ENCODE results near the gene PAPPA. TPM values are rescaled to one million over a fixed set of nuclear protein-coding genes. Genes with fewer than 3 reads are reported as not detected.

Gene PAPPA
- total RNA-seq, 1 donor from 2014 or later = under 0.01 TPM

DNA sequence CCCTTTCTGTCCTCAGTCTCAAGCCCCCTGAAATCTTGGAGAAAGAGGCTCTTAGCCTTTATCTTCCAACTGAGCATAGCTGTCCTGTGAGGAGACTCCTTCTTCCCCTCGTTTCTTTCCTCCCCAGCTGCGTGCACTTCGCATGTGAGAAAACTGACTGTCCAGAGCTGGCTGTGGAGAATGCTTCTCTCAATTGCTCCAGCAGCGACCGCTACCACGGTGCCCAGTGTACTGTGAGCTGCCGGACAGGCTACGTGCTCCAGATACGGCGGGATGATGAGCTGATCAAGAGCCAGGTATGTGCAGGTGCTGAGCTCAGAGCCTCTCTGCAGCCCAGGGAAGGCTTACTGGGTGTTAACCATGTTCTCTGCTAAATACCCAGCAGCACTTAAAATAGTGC lies 190.8 kb downstream of the PAPPA start:
- DNase-seq (ENCODE audit: low read depth in 2 of 2) = no peak

GRCh38 chr9:116345393-116345792 lies 191.8 kb downstream of the PAPPA start:
- no peak for DNase-seq (ENCODE audit: low read depth in 2 of 2)

- DNase-seq (ENCODE audit: low read depth in 2 of 2) = no peak
Measured at GRCh38 chr9:116345817-116346216, 192.2 kb downstream of the PAPPA start.

GRCh38 chr9:116349684-116350083 lies 196.1 kb downstream of the PAPPA start:
- DNase-seq (ENCODE audit: low read depth in 2 of 2) = no peak

DNA sequence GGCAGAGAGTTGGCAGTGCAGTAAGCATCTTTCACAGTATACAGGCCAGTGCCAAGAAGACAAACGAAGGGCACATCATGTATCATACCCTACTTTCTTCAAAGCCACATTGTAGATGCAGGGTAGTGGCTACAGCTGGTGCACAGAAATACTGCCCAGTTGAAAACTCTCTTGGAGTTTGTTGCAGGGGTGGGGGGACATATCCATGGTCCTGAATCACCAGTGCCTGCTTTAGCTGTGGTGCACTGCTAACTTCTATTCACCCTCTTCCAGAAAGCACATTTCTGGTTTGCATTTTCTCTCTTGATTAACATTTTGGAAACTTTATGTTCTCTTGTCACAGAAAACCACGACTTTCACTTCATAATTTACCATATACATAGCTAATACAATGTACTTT lies 196.6 kb downstream of the PAPPA start:
- DNase-seq (ENCODE audit: low read depth in 2 of 2) = no peak

- DNase-seq (ENCODE audit: low read depth in 2 of 2) = no peak
Measured at GRCh38 chr9:116352958-116353357, 199.4 kb downstream of the PAPPA start.

GRCh38 chr9:116355153-116355921 lies 201.7 kb downstream of the PAPPA start:
- no peak for DNase-seq (ENCODE audit: low read depth in 2 of 2)

DNA sequence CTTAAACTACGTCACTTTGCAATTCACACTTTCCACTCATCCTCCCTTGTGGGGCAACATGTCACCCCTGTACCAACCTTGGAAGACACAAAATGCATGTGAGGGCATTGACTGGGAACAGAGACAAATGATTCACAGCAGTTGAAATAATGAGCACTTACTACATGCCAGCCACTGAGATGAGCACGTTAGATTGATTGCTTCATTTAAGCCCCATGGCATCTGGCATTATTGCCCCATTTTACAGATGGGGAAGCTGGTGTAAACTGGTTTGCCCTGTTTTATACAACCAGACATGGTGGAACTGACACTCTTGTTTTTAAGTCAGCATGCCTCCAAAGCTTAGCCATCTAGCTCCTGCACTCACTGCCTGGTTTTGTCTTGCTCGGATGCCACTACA lies 204.7 kb downstream of the PAPPA start:
- DNase-seq (ENCODE audit: low read depth in 2 of 2) = no peak

- DNase-seq (ENCODE audit: low read depth in 2 of 2) = no peak
Measured at GRCh38 chr9:116360016-116360415, 206.4 kb downstream of the PAPPA start.

- DNase-seq (ENCODE audit: low read depth in 2 of 2) = no peak
Measured at GRCh38 chr9:116360989-116361388, 207.4 kb downstream of the PAPPA start.

GRCh38 chr9:116361547-116361946 lies 208.0 kb downstream of the PAPPA start:
- DNase-seq (ENCODE audit: low read depth in 2 of 2) = no peak

DNA sequence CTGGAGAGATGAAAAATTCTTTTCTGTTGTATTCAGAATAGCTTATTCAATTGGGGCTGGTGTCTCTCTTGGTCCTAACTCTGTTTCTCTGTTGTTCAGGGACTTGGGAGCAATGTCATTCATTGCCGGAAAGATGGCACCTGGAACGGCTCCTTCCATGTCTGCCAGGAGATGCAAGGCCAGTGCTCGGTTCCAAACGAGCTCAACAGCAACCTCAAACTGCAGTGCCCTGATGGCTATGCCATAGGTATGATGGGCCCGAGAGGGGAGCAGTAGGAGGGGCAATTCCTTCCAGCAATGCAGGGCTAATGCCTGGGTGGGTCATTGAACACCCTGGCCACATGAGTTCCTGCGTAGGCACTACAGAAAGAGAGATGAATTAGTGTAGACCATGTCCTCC lies 208.9 kb downstream of the PAPPA start:
- no peak for DNase-seq (ENCODE audit: low read depth in 2 of 2)

DNA sequence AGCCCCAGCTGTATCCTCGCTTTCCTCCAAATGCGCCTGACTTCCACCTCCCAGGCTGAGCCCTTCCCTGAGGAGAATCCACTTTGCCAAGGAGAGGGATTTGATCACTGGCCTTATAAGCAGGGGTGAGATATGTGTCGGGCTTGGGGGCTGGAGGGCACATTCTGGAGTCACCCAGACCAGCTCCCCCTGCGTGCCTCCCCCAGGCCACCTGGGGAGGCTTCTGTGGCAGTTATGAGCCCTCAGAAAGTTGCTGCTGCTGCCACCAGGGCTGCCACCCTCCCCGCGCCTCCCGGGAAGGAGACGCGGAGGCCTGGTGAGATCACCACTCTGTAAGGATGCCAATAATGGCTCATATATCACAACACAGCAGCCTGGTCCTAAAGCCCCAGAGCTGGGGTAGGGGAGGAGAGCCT lies 211.5 kb downstream of the PAPPA start:
- DNase-seq (ENCODE audit: low read depth in 2 of 2) = no peak

- no peak for DNase-seq (ENCODE audit: low read depth in 2 of 2)
Measured at GRCh38 chr9:116366241-116366640, 212.7 kb downstream of the PAPPA start.

DNA sequence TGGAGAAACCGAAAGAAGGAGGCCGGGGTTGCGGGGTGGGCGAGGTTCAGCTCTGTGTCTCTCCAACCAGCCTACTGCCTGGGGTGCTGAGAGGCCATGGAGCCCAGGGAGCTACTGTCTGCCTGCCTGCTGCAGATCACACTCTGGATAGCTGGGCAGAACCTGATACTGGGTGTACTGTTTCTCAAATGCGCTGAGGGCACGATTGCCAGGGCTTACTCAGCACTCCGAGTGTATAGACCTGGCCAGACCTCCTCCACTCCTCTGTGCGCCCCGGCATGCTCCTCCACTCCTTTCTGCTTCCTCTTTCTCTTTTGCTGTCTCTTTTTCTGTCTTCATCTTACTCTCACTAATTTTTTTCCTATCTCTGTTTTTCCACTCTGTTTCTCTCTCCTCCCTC lies 215.1 kb downstream of the PAPPA start:
- DNase-seq (ENCODE audit: low read depth in 2 of 2) = no peak

DNA sequence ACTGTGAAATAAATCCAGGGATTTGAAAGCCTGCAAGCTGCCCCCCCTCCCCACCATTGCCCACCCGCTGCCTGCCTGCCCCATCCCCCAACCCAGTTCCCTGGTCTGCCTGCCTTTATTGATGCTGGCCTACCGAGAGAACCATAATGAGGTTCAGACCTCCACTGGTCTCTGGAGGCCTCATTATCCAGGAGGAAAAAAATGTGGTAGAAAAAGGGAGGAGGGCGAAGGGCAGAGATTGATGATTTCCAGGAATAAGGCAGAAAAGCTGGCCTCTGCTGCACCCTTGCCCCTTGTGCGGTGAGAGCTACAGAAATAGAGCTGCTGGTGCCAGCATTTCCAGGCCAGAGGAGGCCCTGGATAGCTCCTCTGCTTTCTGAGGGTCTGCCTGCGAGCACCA lies 216.1 kb downstream of the PAPPA start:
- DNase-seq (ENCODE audit: low read depth in 2 of 2) = no peak

DNA sequence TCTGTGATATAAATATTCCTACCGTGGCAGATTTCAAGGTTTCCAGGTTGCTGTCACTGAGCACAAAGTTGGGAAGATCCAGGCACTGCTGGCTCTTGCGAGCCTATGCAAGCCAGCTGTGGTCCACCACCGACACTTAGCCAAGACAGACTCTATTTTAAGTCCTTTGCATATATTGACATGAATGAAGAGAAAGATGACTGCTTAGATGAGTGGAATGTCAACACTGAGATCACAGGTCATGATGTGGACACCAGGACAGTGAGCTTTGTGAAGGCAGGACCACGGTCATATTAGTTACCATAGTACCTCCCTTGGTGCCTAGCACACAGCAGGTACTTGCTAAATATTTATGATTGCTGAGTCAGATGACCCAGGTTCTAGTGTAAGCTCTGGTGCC lies 217.0 kb downstream of the PAPPA start:
- no peak for DNase-seq (ENCODE audit: low read depth in 2 of 2)

- no peak for DNase-seq (ENCODE audit: low read depth in 2 of 2)
Measured at GRCh38 chr9:116372081-116372673, 218.6 kb downstream of the PAPPA start.

DNA sequence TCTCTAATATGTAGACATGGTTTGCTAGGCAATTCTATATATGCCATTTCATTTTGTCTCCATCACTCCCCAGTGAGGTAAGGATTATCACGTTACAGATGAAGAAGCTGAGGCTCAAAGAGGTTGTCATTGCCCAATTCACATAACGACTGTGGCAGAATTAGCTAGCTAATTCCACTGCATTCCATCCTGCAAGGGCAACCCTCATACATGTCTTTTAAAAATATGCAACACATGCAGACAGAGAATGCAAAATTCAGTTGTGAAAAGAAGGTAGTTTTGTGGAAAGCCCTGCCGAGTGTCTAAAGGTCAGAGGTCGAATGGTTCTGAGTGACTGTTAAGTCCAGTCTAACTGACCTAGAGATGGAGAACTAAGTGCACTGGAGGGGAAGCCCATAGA lies 219.2 kb downstream of the PAPPA start:
- DNase-seq (ENCODE audit: low read depth in 2 of 2) = no peak

DNA sequence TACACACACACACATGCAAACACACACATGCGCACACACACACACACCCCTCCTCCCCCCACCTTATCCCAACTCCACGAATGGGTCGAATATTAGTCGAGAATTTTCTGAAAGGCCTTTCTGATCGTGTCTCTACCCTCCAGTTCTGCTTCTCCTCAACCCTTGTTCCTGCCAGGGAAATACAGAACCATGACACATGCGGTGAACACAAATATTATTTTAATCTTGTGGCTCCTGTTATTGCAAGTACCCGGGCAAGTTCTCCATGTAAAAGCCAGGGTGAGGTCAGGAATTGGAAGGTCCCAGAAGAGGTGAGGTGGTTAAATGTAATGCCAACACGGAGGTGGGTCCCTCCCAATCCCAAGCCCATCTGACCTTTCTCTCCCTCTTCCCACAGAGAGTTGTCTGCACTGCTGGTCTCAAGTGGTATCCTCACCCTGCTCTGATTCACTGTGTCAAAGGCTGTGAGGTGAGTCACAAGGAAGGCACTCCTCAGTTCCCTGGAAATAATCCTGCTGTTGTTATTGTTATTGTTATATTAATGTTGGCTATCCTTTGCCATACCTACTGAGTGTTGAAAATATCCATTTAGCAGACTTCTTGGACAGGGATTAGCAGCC lies 223.7 kb downstream of the PAPPA start:
- no peak for DNase-seq (ENCODE audit: low read depth in 2 of 2)

DNA sequence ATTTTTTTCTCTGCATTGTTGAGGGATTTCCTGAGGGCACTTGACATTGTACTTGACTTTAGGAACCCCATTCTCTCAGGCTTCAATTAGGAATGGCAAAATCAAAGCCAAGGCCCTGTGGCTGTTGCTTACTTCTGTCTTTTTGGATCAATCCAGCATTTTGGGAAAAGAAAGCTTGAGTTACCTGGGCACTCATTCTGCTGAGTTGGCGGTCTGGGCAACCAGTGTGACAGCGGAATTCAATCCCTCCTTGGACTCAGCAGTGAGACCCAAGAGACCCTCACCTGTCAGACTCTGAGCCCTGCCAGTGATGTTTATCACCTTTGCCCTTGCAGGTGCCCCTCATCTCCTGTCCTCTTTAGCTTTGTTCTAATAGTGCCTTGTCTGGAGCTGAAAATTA lies 225.3 kb downstream of the PAPPA start:
- DNase-seq (ENCODE audit: low read depth in 2 of 2) = no peak

DNA sequence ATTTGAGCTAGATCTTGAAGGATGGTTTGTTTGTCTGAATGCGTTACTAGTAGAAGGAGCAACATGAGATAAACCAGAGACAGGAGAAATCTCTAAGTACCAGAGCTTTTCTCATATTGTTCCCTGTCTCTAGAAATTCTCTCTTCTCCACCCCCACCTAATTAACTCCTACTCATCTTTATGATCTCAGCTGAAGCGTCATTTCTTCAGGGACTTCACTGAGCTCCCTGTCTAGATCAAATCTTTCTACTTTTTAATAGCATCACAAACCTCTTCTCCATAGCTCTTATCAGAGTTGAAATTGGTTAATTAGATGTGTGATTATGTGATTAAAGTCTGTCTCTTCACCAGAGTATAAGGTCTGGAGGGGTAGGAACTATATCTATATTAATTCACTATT lies 226.2 kb downstream of the PAPPA start:
- DNase-seq (ENCODE audit: low read depth in 2 of 2) = no peak

DNA sequence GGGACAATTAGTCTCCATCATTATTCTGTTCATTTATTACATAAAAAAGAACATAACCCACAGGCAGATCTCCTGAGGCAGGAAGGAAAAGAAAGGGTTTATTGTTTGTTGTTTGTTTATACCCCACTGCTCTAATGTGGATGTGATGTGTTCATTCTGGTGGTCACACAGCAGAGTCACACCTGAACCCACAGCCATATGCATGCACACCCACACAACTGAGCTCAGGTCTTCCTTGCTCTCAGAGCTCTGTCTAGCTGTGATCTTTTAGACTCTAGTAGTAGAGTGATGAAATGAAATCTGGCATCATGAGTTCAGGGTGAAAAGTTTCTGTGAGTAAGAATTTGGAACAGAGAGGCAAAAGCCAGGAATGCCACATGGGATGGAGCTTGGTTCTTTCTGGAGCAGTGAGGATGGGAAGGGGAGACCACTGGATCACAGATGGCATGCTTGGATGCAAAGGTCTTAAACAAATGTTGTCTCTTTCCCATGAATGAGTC lies 227.0 kb downstream of the PAPPA start:
- DNase-seq (ENCODE audit: low read depth in 2 of 2) = no peak

Data from dermis microvascular lymphatic vessel endothelial cell (primary cell).